Uterus (tissue), 4 donors: Measurements from ENCODE around the gene NAT10. TPM values are rescaled to one million over a fixed set of nuclear protein-coding genes. Genes with fewer than 3 reads are reported as not detected.

Experiments
- DNase-seq, 2 donors: peaks; one replicate each; pipeline ENCODE4 v3.0.0-alpha.2; 2019 to 2020
- H3K27ac ChIP-seq, 2 donors: fragments of 200-600 bp; sonication (generic); 1 replicate in 1 of 2; 2 replicates in 1 of 2; pipeline ENCODE4 v1.5.1; 2016 to 2018
- H3K27me3 ChIP-seq, 2 donors: fragments of 200-600 bp; sonication (generic); one replicate each; pipeline ENCODE4 v1.5.1; 2018 to 2019; ENCODE audit warnings: control low read depth in 1 of 2
- H3K36me3 ChIP-seq, 2 donors: fragments of 200-600 bp; sonication (generic); one replicate each; pipeline ENCODE4 v1.5.1; 2019; ENCODE audit warnings: control low read depth in 1 of 2
- H3K4me1 ChIP-seq, 2 donors: fragments of 200-600 bp; sonication (generic); one replicate each; pipeline ENCODE4 v1.5.1; 2018 to 2019; ENCODE audit warnings: control low read depth in 1 of 2
- H3K4me3 ChIP-seq, 2 donors: fragments of 200-600 bp; sonication (generic); 1 replicate in 1 of 2; 2 replicates in 1 of 2; pipeline ENCODE4 v1.5.1; 2018 to 2019; ENCODE audit warnings: mild to moderate bottlenecking in 1 of 2
- H3K9me3 ChIP-seq, 2 donors: fragments of 200-600 bp; sonication (generic); one replicate each; pipeline ENCODE4 v1.5.1; 2019; ENCODE audit warnings: control low read depth in 1 of 2
- POLR2A ChIP-seq, 2 donors: fragments of 450-650 bp; IDR thresholded peaks; one replicate each; pipeline ENCODE4 v1.6.1; 2016; ENCODE audit warnings: antibody characterized with exemption in 2 of 2, mild to moderate bottlenecking in 1 of 2, moderate library complexity in 1 of 2
- intact Hi-C: fragments of 100-400 bp; cut with DNase I; formaldehyde crosslinking; loops from one replicate; pipeline ENCODE4 v1.15.1; 2023; ENCODE audit warnings: low total_unique reads
- total RNA-seq, 4 donors: library from RNA; depleted of rRNA in 3 of 4; stranded (reverse); fragments of >200 nt in 3 of 4; gene quantifications; one replicate each; pipeline versions ENCODE4 v1.1.0 to v1.2.4, GENCODE V29; 2014 to 2023
- TF ChIP-seq, protein P1 (sequence below), 4 experiments: fragments of 200-600 bp in 2 of 4; fragments of 450-650 bp in 2 of 4; sonication (generic) in 2 of 4; IDR thresholded peaks; one replicate each; pipeline ENCODE4 v1.5.1; 2016 to 2019; ENCODE audit warnings: antibody characterized with exemption in 4 of 4, mild to moderate bottlenecking in 2 of 4, moderate library complexity in 1 of 4
- donor health status: DM: yes; HTN: yes; CAD: no.

Gene NAT10
- total RNA-seq, 4 donors from 2014 or later: 18.5 to 54.0 (median 22.9) TPM

DNA sequence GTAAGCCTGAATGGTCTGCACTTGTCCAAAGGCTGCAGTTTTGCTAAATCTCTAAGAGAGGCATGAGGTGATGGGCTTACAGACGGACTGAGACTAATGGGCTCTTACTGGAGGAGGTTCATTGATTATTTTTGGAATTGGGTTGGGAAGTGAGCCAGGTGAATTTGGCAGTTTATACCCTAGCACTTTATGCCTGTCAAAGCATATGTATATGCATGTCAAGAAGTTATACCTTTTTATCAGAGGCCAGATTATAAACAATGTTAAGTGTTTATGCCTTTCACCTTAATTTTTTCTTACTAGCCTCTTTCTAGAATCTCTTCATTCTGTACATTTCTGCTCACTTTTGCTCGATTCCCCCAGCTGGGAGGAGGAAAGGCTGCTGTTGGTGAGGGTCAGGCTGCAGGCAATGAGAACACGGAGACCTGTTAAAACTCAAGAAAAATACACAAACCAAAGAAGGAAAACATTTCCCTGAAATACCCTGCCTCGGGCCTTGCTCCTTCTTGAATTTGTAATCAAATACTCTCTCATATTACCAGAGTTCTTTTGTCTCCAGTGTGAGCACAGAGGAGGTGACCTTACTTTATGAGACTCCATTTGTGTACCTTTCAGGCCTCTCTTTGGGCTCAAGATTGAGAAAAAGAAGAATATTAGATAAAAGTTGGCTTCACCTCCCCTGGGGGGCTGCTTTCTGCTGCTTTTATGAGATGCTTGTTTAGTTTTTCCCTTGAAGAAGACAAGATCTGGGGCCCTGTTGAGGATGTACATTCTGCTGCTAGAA lies 19.6 kb downstream of the NAT10 start:
- no peaks in the 10 kb centered on the region for H3K9me3 ChIP-seq
- TF ChIP-seq, protein P1, sequence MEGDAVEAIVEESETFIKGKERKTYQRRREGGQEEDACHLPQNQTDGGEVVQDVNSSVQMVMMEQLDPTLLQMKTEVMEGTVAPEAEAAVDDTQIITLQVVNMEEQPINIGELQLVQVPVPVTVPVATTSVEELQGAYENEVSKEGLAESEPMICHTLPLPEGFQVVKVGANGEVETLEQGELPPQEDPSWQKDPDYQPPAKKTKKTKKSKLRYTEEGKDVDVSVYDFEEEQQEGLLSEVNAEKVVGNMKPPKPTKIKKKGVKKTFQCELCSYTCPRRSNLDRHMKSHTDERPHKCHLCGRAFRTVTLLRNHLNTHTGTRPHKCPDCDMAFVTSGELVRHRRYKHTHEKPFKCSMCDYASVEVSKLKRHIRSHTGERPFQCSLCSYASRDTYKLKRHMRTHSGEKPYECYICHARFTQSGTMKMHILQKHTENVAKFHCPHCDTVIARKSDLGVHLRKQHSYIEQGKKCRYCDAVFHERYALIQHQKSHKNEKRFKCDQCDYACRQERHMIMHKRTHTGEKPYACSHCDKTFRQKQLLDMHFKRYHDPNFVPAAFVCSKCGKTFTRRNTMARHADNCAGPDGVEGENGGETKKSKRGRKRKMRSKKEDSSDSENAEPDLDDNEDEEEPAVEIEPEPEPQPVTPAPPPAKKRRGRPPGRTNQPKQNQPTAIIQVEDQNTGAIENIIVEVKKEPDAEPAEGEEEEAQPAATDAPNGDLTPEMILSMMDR (IDR thresholded peaks at IDR 0.05): no peak
- no peak for TF ChIP-seq POLR2A (IDR thresholded peaks at IDR 0.05)
- H3K4me3 ChIP-seq: no peak overlapping the region
- intact Hi-C loops: no loop called here
- H3K36me3 ChIP-seq: no peaks in the 10 kb centered on the region
- H3K27ac ChIP-seq: no peak overlapping the region
- H3K27me3 ChIP-seq: no peaks in the 10 kb centered on the region
- H3K4me1 ChIP-seq: no peaks in the 10 kb centered on the region
- no peak for DNase-seq

DNA sequence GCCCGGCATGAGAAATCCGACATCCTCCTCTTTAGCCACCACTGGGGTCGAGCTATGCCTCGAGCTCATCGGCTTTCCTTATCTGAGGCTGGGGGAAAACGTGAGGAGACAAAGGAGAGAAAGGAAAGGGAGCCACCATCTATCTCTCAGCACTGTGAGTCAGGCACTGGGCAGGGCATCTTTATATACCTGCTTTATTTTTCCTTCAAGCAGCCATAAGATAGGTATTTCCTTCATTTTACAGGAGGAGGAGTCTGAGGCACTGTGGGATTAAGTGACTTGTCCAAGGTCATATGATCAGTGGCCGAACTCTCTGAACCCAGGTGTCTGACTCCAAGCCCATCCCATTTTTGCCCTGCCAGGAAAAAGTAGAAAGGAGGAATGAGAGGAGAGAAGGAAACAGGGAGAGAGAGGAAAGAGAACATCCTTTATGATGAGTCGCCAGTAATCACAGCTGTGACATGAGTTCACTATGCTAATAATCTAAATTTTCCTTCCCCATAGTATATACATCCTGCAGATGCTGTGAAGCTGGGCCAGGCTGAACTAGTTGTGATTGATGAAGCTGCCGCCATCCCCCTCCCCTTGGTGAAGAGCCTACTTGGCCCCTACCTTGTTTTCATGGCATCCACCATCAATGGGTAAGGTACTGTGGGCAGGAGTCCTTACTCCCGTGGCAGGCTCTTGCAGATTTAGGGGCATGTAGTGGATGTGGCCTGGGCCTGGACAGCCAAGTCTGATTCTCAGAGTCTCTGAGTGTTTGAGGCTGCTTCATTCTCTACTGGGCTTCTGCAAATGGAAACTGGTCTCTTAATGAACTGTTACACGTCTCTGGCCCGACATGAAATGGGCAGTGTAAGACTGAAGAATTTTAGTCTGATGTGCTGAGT lies 21.8 kb downstream of the NAT10 start:
- intact Hi-C loops: no loop called here
- no peaks in the 10 kb centered on the region for H3K27me3 ChIP-seq

DNA sequence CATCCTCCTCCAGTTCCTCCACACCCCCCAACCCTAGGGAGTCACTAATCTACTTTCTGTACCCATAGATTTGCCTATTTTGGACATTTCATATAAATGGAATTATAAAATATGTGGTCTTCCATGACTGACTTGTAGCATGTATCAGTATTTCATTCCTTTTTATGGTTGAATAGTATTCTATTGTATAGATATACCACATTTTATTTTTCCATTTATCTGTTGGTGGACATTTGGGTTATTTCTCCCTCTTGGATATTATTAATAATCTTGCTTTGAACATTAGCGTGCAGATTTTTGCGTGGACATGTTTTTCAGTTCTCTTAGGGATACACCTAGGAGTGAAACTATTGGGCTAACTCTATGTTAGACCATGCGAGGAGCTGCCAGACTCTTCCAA lies 23.4 kb downstream of the NAT10 start:
- Histone ChIP-seq H3K27me3 (no peaks in the 10 kb centered on the region), H3K36me3 (no peaks in the 10 kb centered on the region), H3K4me3 (no peak overlapping the region), H3K27ac (no peak overlapping the region), H3K4me1 (no peaks in the 10 kb centered on the region), H3K9me3 (no peaks in the 10 kb centered on the region)
- TF ChIP-seq, protein P1 (IDR thresholded peaks at IDR 0.05): no peak
- TF ChIP-seq POLR2A (IDR thresholded peaks at IDR 0.05): no peak
- DNase-seq: no peak
- intact Hi-C loops: no loop called here

More for the DNA sequence above, 21.8 kb downstream of the NAT10 start:
- DNase-seq: no peak
- H3K9me3 ChIP-seq: no peaks in the 10 kb centered on the region
- H3K4me1 ChIP-seq: no peaks in the 10 kb centered on the region
- no peaks in the 10 kb centered on the region for H3K36me3 ChIP-seq
- TF ChIP-seq, protein P1 (IDR thresholded peaks at IDR 0.05): no peak
- no peak for TF ChIP-seq POLR2A (IDR thresholded peaks at IDR 0.05)
- H3K27ac ChIP-seq: no peak overlapping the region
- H3K4me3 ChIP-seq: no peak overlapping the region

DNA sequence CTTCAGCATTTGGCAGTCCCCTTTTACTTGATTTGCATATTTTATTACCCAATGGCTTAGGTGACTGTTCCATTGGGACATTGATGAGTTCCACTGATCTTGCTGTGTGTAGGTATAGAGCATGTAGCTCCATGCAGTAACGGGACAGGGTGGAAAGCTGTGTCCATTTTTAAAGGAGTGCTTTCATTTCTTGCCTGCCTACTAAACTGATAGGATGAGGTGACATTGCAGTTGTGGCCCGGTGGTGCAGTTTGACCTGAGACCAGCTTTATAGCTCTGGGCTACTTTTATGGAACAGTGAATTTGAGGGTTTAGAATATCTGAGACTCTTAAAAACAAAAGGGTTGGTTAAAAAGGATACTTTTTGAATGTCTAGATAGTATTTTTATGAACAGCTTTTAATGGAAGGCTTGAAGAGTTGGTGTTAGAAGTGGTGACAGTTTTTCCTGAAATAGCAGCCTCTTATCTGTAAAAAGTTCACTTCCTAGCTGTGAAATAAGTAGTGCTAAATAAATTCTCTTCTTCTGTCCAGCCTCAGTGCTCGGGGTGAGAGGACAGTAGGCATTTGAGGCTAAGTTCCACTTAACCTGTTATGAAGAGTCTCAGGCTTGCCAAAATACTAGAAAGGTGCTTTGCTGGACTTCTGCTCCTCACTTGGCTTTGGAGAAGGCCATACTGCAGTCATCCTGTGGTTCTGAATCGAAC lies 27.0 kb downstream of the NAT10 start:
- Histone ChIP-seq H3K27me3 (no peaks in the 10 kb centered on the region), H3K4me1 (no peaks in the 10 kb centered on the region), H3K9me3 (no peaks in the 10 kb centered on the region), H3K36me3 (no peaks in the 10 kb centered on the region), H3K4me3 (no peak overlapping the region), H3K27ac (no peak overlapping the region)
- no peak for DNase-seq
- TF ChIP-seq POLR2A (IDR thresholded peaks at IDR 0.05): no peak
- TF ChIP-seq, protein P1 (IDR thresholded peaks at IDR 0.05): no peak
- intact Hi-C loops: no loop called here
